GM18873 (cell line): ENCODE measurements around the gene FOSL1.
"Not testable (repeated sequence)": the region's sequence is repeated elsewhere in the genome, so short reads cannot be mapped to it uniquely, and the experiment has no call there.

Experiments
- ATAC-seq: cut with Tn5 transposase; IDR thresholded peaks from one replicate; pipeline ENCODE4 v1.9.1; 2021; ENCODE audit warnings: mild to moderate bottlenecking, moderate library complexity, moderate number of reproducible peaks; ENCODE audit not compliant: unreplicated experiment, low FRiP score

FOSL1 gene

DNA sequence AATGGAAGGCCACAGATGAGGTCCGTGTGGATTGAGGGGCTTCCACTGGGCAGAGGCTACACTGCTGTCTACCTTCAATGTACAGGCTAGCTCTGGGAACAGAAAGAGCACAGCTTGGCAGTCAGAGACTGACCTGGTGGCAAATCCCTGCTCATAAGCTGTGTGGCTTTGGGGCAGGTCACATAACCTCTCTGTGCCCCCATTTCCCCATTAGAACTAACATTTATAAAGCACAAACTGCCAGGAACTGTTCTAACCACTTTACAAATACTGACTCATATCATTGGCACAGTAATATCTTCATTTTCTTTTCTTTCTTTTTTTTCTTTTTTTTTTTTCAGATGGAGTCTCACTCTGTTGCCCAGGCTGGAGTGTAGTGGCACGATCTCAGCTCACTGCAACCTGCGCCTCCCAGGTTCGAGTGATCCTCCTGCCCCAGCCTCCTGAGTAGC is 3.1 kb downstream of the FOSL1 start:
- no peak for ATAC-seq

DNA sequence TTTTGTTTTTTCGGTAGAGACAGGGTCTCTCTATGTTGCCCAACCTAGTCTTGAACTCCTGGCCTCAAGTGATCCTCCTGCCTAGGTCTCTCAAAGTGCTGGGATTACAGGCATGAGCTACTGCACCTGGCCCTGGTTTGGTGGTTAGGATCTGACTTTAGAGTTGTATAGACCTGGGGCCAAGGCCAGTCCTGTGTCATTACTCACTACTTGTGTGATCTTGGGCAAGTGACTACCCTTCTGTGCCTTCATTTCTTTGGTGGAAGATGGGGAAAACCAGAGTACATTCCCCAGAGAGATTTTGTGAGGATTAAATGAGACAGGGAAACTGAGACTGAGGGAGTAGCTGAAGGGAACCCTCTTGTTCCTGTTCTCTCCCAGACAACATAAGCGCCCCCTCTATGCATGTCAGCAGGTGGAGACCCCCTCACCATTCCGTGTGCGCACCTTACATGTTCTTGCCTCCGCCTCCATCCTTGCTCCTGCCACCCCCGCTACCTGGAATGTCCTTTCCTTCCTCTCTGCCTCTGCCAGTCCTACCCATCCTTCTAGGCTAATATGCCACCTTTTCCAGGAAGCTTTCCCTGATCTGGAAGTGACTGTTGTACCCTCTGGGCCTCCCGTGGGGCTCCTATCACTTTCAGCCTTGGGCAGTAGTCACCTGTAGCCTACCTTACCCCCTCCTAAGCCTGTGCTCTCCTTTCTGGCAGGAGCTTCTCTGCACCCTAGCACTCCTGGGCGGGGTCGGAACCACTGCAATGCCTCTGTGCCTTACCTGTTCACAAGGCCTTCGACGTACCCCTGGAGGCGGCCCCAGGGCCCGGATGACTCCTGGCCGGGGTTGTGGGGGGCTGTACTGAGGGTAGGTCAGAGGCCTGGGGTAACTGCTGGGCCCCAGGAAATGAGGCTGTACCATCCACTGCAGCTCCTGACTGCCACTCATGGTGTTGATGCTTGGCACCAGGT is 3.9 kb downstream of the FOSL1 start:
- ATAC-seq = no peak

DNA sequence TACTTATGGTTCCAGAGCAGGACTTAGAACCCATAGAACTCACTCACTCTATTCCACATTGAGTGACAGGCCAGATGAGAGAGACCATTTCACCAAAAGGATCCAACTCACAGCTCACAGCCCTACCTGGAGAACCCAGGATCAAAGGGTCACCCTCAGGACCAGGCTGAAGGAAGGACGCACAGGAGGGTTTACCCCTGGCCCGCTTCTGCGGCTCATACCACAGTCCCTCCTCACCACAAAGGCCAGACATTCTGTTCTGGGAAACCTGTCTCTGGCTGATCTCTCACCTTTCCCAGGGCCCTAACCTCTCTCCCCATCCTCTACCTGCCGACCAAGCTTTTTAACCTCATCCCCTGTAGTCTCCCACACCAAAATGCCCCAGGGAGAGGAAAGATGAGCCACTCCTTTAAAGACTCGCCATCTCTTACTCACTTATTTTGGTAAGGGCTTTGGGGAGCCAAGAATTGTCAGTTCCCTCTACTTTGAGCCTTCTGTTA is 4.7 kb downstream of the FOSL1 start:
- ATAC-seq = no peak

DNA sequence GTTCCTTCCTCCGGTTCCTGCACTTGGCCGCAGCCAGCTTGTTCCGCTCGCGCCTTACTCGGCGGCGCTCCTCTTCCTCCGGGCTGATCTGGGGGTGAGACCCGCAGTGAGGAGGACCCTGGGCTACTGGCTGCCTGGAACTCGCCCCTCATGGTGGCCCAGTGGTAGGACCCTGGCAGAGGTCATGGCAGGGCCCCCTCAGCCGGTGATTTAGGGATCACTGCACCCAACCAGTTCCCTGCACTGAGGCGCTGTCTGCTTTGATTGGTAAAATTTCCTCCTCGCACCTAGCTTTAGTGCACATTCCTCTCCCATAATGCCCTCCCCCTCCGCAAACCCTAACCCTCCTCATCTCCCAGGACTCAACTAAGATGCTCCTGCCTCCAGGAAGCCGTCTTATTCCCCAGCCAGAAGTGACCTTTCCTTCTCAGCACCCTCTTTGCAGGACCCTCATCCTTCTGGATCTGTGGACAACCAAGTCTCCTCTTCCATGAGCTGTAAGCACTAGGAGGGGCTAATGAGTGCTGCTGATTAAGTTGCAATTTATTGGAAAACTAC is 6.1 kb downstream of the FOSL1 start:
- ATAC-seq = no peak

DNA sequence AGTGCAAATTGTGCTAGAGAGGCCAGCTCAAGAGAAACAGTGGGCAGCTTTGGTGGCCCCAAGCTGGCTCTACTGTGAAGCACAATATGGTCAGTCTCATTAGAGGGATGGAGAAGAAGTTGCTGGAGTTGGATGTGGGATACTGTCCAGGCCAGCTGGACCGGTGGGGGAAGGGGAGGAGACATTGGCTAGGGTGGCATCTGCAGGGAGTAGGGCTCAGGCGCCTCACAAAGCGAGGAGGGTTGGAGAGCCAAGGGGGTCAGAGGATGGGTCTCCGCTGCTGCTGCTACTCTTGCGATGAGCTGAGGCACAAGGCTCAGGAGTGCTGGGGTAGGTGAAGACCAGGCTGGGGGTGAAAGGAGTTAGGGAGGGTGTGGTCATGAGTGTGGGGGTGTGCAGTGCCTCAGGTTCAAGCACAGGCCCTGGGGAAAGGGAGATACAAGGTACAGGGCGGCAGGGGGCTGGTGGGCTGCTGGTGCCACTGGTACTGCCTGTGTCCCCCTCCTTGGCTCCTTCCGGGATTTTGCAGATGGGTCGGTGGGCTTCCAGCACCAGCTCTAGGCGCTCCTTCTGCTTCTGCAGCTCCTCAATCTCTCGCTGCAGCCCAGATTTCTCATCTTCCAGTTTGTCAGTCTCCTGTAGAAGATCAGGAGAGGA is 7.4 kb downstream of the FOSL1 start:
- no peak for ATAC-seq

DNA sequence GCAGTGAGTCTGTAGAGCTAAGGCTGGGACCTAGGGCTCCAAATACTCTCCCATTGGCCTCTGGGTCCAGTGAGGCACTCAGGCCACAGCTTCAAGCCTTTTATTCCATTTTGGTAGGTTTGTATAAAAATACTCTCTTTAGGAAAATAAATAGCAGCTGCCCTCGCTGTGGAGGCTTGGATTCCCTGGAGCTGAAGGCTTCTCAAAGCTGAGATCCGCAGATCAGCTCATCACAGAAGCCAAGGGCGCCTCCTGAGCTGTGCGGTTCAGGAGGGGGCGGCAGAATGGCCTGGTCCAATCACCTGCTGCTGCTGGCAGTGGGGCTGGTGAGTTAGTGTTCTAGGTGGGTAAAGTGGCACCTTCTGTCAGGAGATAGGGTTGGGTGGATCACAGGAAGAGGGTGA is 8.0 kb downstream of the FOSL1 start:
- not testable (repeated sequence) for ATAC-seq

DNA sequence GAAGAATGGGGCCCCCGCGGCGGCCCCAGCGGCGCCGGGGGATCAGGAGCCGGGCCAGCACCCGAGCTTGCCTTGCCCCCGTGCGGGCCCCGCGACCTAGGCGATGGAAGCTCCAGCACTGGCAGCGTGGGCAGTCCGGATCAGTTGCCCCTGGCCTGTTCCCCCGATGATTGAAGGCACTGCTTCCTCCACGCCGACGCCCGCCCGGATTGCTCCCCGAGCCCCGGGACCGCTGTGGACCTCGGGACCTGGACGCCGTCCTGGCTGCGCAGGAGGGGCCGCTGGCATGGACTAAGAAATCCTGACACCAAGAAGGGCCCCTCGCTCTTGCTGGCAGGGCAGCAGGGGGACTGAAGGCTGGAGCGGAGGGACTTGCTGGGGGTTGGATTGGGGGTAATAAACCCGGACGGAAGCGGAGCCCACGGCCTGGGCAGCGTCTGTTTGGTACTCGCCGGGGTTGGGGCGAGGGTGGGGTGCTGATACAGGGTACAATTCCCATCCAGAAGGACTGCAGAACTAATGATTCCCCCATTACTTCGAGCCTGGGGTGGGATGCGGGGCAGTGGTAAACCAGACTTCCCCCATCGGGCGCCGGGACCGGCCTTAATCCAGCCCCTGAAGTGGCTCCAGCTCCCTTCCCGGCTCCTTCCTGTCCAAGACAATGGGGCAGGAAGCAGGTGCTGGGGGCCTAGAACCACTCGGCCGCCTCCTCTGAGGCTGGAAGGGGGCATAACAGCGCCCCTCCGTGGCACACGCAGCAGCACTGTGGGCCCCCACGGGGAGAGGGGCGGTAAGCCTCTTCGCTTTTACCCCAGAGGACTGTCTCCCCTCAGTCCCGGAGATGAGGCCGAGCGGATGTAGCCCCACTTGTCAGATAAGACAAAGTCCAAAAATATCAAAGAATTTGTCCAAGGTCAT is 8.7 kb downstream of the FOSL1 start:
- no peak for ATAC-seq

DNA sequence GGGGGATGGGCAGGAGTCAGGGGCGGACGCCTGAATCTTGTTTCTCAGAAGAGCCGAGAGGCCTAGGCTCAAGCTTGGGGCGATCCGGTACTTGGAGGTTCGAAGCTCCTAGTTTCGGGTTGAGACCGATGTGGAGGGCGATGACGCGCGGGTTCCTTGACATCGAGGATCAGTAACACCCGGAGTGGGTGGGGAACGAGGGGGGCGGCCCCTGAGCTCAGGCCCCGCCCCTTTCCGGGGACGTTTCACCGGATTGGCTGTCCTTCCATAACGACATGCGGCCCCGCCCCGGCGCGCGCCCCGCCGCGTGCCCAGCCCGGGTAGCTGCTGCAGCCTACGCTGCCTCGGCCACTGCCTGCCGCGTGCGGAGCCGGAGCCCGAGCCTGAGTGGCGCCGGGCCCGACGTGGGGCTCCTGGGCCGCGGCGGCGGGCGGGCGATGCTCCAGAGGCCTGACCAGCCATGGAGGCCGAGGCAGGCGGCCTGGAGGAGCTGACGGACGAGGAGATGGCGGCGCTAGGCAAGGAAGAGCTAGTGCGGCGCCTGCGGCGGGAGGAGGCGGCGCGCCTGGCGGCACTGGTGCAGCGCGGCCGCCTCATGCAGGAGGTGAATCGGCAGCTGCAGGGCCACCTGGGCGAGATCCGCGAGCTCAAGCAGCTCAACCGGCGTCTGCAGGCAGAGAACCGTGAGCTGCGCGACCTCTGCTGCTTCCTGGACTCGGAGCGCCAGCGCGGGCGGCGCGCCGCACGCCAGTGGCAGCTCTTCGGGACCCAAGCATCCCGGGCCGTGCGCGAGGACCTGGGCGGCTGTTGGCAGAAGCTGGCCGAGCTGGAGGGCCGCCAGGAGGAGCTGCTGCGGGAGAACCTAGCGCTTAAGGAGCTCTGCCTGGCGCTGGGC is 9.6 kb downstream of the FOSL1 start, which contains the start of gene CCDC85B:
Gene CCDC85B, plus strand, starts transcription at position 350 of the 895 bp plus-strand sequence. Its CDS starts 111 bp downstream, at position 461.
- peak; percentile 46 for ATAC-seq

DNA sequence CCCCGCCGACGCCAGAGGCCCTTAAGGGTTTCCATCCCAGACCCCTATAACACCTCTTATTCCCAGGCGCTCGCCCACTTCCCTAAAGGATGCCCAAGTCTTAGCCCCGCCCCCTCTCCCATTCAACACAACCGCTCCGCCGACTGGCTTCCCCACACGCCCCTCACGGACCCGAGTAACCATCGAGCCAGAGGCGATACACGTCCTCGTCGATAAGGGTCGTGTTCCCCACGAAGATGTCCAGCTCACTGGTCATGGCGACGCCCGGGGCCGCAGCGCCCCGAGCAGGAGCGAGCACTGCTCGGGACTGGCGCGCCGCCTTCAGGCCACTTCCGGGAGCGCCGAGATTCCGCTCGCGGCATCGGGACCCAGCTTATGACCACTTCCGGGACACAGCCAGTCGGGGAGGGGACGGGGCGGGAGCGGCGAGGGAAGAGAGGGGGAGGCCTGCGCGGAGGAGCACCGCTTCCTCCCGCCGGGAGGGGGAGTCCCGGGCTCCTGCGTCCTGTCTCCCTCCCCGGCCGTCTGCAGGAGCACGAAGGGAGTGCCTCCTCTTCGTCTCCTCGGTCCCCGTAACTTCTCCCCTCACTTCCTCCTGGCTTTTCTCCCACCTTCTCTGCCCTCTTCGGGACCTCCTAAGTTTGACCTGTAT is 11.9 kb downstream of the FOSL1 start, which contains the start of gene FIBP:
Gene FIBP, minus strand, starts transcription at position 309 of the 652 bp plus-strand sequence. Its CDS starts 53 bp downstream, at position 256.
- peak; percentile 29 for ATAC-seq

DNA sequence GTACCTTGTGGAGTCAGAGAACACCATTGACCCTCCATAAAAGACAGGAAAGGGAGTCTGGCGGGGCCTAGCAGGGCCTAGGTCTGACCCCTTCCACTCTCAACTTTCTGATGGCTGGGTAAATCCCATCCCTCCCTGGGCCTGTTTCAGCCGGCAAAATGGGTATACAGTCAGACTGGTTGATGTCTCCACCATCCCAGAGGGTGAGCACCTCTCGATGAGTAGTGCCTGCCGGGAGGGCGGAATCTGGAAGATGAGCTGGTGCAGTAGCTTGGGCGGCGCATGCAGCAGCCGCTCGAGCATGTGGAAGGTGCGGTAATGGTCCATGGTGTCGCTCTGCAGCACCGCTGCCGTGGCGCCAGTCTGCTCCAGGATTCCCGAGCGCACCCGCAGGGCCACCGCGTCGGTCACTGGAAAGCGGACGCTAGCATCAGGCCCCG is 12.4 kb downstream of the FOSL1 start:
- ATAC-seq = no peak

DNA sequence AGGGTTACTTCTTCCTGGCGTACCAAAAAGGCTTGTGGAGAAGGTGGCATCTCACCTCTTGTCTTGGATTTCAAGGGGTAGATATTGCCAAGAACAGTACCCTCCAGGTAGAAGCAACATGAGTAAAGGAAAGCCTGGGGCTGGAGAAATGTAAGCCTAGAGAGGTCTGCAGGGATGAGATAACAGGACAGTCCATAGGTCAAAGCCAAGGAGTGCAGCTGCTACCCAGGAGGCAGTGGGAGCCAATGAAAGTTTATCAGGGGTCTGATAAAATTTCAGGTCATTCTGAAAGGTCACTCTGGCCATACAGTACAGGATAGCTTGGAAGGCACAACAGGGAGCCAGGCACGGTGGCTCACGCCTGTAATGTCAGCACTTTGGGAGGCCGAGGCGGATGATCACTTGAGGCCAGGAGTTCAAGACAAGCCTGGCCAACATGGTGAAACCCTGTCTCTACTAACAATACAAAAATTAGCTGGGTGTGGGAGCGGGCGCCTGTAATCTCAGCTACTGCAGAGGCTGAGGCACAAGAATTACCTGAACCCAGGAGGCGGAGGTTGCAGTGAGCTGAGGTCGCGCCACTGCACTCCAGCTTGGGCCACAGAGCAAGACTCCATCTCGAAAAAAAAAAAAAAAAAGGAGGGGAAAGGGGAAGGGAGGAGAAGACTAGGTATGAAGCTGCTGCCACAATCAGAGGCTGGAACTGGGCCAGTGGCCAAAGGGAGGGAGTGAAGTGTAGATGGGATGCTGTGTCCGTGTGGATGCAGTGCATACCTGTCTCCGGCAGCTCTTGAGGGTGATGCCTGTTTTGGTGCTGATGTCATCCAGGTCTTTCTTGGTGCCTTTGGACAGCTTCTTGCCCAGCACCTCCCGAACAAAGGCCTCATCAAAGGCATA is 13.1 kb downstream of the FOSL1 start:
- ATAC-seq = no peak

DNA sequence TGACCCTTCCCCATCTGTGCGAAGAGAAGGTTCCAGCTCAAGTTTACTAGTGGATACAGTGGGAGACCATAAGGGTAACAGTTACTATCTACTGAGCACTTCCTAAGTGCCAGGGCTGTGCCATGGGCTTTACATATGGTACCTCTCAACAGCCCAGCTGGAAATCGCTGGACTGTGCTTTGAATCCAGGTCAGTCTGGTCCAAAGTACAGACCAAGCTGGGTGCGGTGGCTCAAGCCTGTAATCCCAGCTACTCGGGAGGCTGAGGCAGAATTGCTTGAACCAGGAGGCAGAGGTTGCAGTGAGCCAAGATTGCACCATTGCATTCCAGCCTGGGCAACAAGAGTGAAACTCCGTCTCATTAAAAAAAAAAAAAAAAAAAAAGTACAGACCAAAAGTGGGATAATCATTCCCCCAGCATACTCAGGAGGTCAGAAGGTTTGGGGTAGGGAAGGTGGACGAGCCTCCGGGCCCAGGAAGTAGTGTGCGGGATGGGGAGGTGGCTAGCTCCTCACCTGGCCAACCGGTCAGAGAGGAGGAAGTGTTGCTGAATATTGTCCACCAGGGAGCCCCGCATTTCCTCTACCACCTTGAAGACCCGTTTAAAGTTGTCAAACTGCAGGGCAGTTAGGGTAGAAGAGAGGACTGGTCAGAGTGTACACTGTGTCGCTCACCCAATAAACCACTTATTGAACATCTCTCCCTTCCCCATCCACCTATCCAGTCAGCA is 14.2 kb downstream of the FOSL1 start:
- no peak for ATAC-seq

DNA sequence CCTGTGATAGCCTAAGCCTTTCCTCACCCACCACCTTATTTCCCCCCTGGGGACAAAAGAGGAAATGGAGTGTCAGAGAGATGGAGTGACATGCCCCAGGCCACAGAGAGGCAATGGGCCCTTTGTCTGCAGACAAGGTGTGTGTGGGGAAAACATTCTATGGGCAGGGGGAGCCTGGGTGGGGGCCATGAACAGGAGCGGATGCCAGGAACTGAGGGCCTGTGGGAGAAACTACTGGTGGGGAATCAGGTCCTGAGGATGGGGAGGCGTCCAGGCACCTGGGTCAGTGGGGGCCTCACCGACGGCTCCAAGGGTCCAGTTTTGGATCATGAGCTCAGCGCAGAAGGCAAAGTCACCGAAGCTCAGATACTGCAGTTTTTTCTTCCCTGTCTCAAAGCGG is 15.0 kb downstream of the FOSL1 start:
- ATAC-seq = no peak

DNA sequence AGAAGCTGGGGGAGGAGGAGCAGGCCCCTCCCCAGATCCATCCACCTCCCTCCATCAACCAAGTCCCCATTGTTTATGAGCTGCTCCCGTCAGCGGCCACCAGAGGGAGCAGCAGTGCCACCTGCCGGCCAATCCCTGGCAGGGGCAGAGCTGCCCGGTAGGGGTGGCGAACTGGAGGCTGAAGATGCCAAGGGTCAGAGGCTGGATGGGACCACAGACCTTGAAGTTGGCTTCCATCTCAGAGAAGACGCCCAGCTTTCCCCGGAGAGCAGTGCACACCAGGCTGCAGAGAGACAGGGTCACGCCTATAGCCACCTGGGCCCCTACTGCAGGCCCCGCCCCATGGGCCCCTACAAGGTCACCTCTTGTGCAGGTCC is 15.5 kb downstream of the FOSL1 start:
- ATAC-seq = no peak

DNA sequence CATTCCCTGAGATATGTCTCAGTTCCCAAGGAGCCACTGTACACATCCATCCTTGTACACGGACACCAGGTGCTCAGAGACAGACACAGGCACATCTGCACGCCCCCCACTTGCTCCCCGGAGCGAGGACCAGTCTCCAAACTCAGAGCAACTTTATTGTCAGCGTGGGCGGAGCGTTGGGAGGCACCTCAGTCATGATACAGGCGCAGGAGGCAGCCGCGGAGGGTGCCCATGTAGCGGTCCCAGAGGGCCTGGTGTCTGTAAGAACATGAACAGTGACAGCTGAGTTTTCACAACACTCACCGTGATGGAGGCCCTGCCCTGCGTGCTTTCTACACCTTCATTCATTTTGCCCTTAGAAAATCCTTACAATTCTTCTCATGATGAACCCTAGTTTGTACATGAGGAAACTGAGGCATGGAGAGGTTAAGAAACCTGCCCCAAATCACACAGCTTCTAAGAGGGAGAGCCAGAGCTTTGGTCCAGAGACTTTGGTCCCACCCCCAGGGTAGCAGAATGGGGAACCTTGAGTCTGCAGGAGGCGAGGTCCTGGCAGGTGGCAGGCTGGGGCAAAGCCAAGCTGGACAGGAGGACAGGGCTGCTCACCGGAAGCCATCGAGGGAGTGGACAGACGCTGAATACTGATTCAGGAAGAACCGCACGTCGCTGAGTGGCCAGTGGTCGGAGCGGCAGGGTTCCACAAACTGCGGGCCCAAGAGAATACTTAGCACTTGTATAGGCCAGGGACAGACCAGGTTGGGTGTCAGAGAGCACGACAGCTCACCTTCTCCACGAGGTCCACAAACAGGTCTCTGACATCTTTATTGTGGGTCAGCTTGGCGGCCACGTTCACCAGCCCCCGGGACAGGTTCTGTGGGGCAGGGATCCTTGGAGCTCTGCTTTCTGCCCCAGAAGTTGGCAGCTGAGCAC is 16.1 kb downstream of the FOSL1 start:
- no peak for ATAC-seq
